ENCODE data around the gene SAYSD1. TPM values are rescaled to one million over a fixed set of nuclear protein-coding genes. Genes with fewer than 3 reads are reported as not detected.

The SAYSD1 gene
- polyA plus RNA-seq, 3 donors: 4.3 to 15.5 (median 12.0) TPM

- no peaks in the 10 kb centered on the region for H3K36me3 ChIP-seq (replicated peaks in 1 of 2; ENCODE audit: control insufficient read depth in 1 of 2, insufficient read depth in 2 of 2, low read length in 2 of 2)
- no peaks in the 10 kb centered on the region for H3K9me3 ChIP-seq (replicated peaks in 1 of 2; ENCODE audit: control insufficient read depth in 1 of 2, insufficient read depth in 1 of 2, low read length in 2 of 2)
- no peak overlapping the region for H3K27ac Mint-ChIP-seq
- no peak overlapping the region for H3K4me3 Mint-ChIP-seq
- H3K36me3 Mint-ChIP-seq: peaks cover 0 to 2% of the 10 kb centered on the region in 2 donors
- H3K27ac ChIP-seq (ENCODE audit: low read depth in 1 of 2, low read length in 2 of 2): no peak overlapping the region
- peaks cover 2% of the 10 kb centered on the region for H3K4me1 Mint-ChIP-seq
- no peaks in the 10 kb centered on the region for H3K79me2 ChIP-seq (ENCODE audit: insufficient read depth, low read length)
- H4K20me1 ChIP-seq (ENCODE audit: insufficient read depth, low read length): no peaks in the 10 kb centered on the region
- no peak overlapping the region for H3K4me2 ChIP-seq (replicated peaks; ENCODE audit: extremely low read depth, low read length, poor library complexity, severe bottlenecking)
- TF ChIP-seq CTCF (IDR thresholded peaks at IDR 0.05): no peak
- H3K27me3 ChIP-seq (ENCODE audit: control insufficient read depth in 2 of 2, insufficient read depth in 2 of 2, low read length in 2 of 2): peaks cover 16 to 19% of the 10 kb centered on the region in 2 donors
- H3K27me3 Mint-ChIP-seq (ENCODE audit: low read depth in 3 of 3): peaks cover 24 to 54% (median 25%) of the 10 kb centered on the region in 3 donors
- intact Hi-C loops (cut with micrococcal nuclease): no loop called here
- 93% methylated on average over 2 of the region's 6 CpGs for WGBS (ENCODE audit: insufficient coverage)
- H3K4me3 ChIP-seq (replicated peaks in 1 of 3; ENCODE audit: low read depth in 2 of 3, low read length in 3 of 3): no peak overlapping the region
- DNase-seq: no peak
- H3K9ac ChIP-seq (ENCODE audit: insufficient read depth, low read length, poor library complexity, severe bottlenecking): no peak overlapping the region
- H3K9me3 Mint-ChIP-seq: no peaks in the 10 kb centered on the region
- no peaks in the 10 kb centered on the region for H3K4me1 ChIP-seq (ENCODE audit: control insufficient read depth in 1 of 2, insufficient read depth in 2 of 2, low read length in 2 of 2)
- H2AFZ ChIP-seq (ENCODE audit: insufficient read depth, low read depth, low read length, poor library complexity, severe bottlenecking): no peak overlapping the region
Observed at GRCh38 chr6:39086711-39087110, 28.3 kb downstream of the SAYSD1 start.

DNA sequence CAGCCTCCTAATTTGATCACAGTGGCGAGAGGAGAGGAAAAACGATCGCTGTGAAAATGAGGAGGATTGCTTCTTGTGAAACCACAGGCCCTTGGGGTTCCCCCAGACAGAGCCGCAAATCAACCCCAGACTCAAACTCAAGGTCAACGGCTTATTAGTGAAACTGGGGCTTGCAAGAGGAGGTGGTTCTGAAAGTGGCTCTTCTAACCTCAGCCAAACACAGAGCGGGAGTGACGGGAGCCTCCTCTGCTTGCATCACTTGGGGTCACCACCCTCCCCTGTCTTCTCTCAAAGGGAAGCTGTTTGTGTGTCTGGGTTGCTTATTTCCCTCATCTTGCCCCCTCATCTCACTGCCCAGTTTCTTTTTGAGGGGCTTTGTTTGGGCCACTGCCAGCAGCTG is 28.7 kb downstream of the SAYSD1 start:
- no peak overlapping the region for H3K9ac ChIP-seq (ENCODE audit: insufficient read depth, low read length, poor library complexity, severe bottlenecking)
- H3K9me3 Mint-ChIP-seq: no peaks in the 10 kb centered on the region
- WGBS (ENCODE audit: insufficient coverage): 40% methylated on average over 1 of the region's 7 CpGs
- H2AFZ ChIP-seq (ENCODE audit: insufficient read depth, low read depth, low read length, poor library complexity, severe bottlenecking): no peak overlapping the region
- no peak overlapping the region for H3K4me2 ChIP-seq (replicated peaks; ENCODE audit: extremely low read depth, low read length, poor library complexity, severe bottlenecking)
- intact Hi-C loops (cut with micrococcal nuclease): no loop called here
- no peak overlapping the region for H3K4me3 ChIP-seq (replicated peaks in 1 of 3; ENCODE audit: low read depth in 2 of 3, low read length in 3 of 3)
- no peaks in the 10 kb centered on the region for H3K36me3 ChIP-seq (replicated peaks in 1 of 2; ENCODE audit: control insufficient read depth in 1 of 2, insufficient read depth in 2 of 2, low read length in 2 of 2)
- no peak for TF ChIP-seq CTCF (IDR thresholded peaks at IDR 0.05)
- peaks cover 2% of the 10 kb centered on the region for H3K4me1 Mint-ChIP-seq
- H3K27ac Mint-ChIP-seq: no peak overlapping the region
- H3K36me3 Mint-ChIP-seq: peaks cover 0 to 2% of the 10 kb centered on the region in 2 donors
- H3K27ac ChIP-seq (ENCODE audit: low read depth in 1 of 2, low read length in 2 of 2): no peak overlapping the region
- no peaks in the 10 kb centered on the region for H3K9me3 ChIP-seq (replicated peaks in 1 of 2; ENCODE audit: control insufficient read depth in 1 of 2, insufficient read depth in 1 of 2, low read length in 2 of 2)
- no peak overlapping the region for H3K4me3 Mint-ChIP-seq
- no peaks in the 10 kb centered on the region for H3K79me2 ChIP-seq (ENCODE audit: insufficient read depth, low read length)
- no peak for DNase-seq
- H3K4me1 ChIP-seq (ENCODE audit: control insufficient read depth in 1 of 2, insufficient read depth in 2 of 2, low read length in 2 of 2): no peaks in the 10 kb centered on the region
- peaks cover 20 to 53% (median 25%) of the 10 kb centered on the region in 3 donors for H3K27me3 Mint-ChIP-seq (ENCODE audit: low read depth in 3 of 3)
- peaks cover 11 to 18% of the 10 kb centered on the region in 2 donors for H3K27me3 ChIP-seq (ENCODE audit: control insufficient read depth in 2 of 2, insufficient read depth in 2 of 2, low read length in 2 of 2)
- no peaks in the 10 kb centered on the region for H4K20me1 ChIP-seq (ENCODE audit: insufficient read depth, low read length)

All from CD14-positive monocyte (primary cell).